ENCODE measurements around the gene COL5A1.

The COL5A1 gene

GRCh38 chr9:134694714-134695113, 53.1 kb downstream of the COL5A1 start:
- DNase-seq (ENCODE audit: low read depth): no peak
- H3K4me3 ChIP-seq (ENCODE audit: control insufficient read depth, low read depth, low read length): no peak overlapping the region
- TF ChIP-seq CTCF (IDR thresholded peaks at IDR 0.05; ENCODE audit: control insufficient read depth, insufficient read depth, low read depth, low read length, missing control alignments): no peak

GRCh38 chr9:134695144-134695543, 53.5 kb downstream of the COL5A1 start:
- DNase-seq (ENCODE audit: low read depth): no peak
- no peak for TF ChIP-seq CTCF (IDR thresholded peaks at IDR 0.05; ENCODE audit: control insufficient read depth, insufficient read depth, low read depth, low read length, missing control alignments)
- H3K4me3 ChIP-seq (ENCODE audit: control insufficient read depth, low read depth, low read length): no peak overlapping the region

GRCh38 chr9:134696433-134696832, 54.8 kb downstream of the COL5A1 start:
- TF ChIP-seq CTCF (IDR thresholded peaks at IDR 0.05; ENCODE audit: control insufficient read depth, insufficient read depth, low read depth, low read length, missing control alignments): no peak
- no peak overlapping the region for H3K4me3 ChIP-seq (ENCODE audit: control insufficient read depth, low read depth, low read length)
- no peak for DNase-seq (ENCODE audit: low read depth)

- TF ChIP-seq CTCF (IDR thresholded peaks at IDR 0.05; ENCODE audit: control insufficient read depth, insufficient read depth, low read depth, low read length, missing control alignments): no peak
- no peak for DNase-seq (ENCODE audit: low read depth)
These were observed 56.5 kb downstream of the COL5A1 start for GRCh38 chr9:134698111-134698510.

GRCh38 chr9:134698587-134699342, 57.2 kb downstream of the COL5A1 start:
- H3K4me3 ChIP-seq (ENCODE audit: control insufficient read depth, low read depth, low read length): no peak overlapping the region
- peak; percentile 79 for TF ChIP-seq CTCF (IDR thresholded peaks at IDR 0.05; ENCODE audit: control insufficient read depth, insufficient read depth, low read depth, low read length, missing control alignments)
- DNase-seq (ENCODE audit: low read depth): no peak

More at GRCh38 chr9:134698111-134698510, 56.5 kb downstream of the COL5A1 start:
- H3K4me3 ChIP-seq (ENCODE audit: control insufficient read depth, low read depth, low read length): no peak overlapping the region

- no peak overlapping the region for H3K4me3 ChIP-seq (ENCODE audit: control insufficient read depth, low read depth, low read length)
- TF ChIP-seq CTCF (IDR thresholded peaks at IDR 0.05; ENCODE audit: control insufficient read depth, insufficient read depth, low read depth, low read length, missing control alignments): no peak
- DNase-seq (ENCODE audit: low read depth): no peak
These were observed 57.7 kb downstream of the COL5A1 start for GRCh38 chr9:134699343-134699740.
